ENCODE measurements around the gene GET3. TPM values are rescaled to one million over a fixed set of nuclear protein-coding genes. Genes with fewer than 3 reads are reported as not detected.

The GET3 gene
- total RNA-seq, 1 experiment from 2014 or later, result 69.9 TPM

GRCh38 chr19:12778905-12779161 lies 41.5 kb downstream of the GET3 start:
- POLR2A ChIA-PET, result interaction anchor here (0.5 to 2.7 kb wide), 3 partner anchors 11 to 141 kb away, joined by 3 to 16 read pairs (median 3); partner anchors contain the start of gene JUNB
- peak overlapping the region; percentile 53 to 81 for H3K4me3 ChIP-seq (ENCODE audit: low read depth in 2 of 2, low read length in 2 of 2)
- H3K9me3 ChIP-seq (ENCODE audit: control insufficient read depth, insufficient read depth, low read depth, low read length), result no peaks in the 10 kb centered on the region
- ATAC-seq, result no peak
- CTCF ChIA-PET, result interaction anchor here (3.3 kb wide), 1 partner anchor 17 kb away, joined by 23 read pairs; no protein-coding TSS in a partner anchor
- no peaks in the 10 kb centered on the region for H3K27me3 ChIP-seq (ENCODE audit: control insufficient read depth, insufficient read depth, low read length)
- in situ Hi-C loops (cut with HindIII; ENCODE audit: low pct_unique_long_range_greater_than_20kb, low sequenced_read_pairs) (no loop called here), intact Hi-C loops (cut with micrococcal nuclease; ENCODE audit: unreplicated experiment) (no loop called here)
- no peak for DNase-seq (ENCODE audit: low read depth, low spot score)
- BruUV-seq (replicated peaks), result TSS peak; percentile 84
- H3K27ac ChIP-seq (ENCODE audit: low read length), result peak overlapping the region; percentile 87
- peaks cover 20% of the 10 kb centered on the region for H3K4me1 ChIP-seq (ENCODE audit: control insufficient read depth, insufficient read depth, low read length)
- no peaks in the 10 kb centered on the region for H3K36me3 ChIP-seq (ENCODE audit: control insufficient read depth, insufficient read depth, low read length)
- no peak for TF ChIP-seq REST (IDR thresholded peaks at IDR 0.05; ENCODE audit: insufficient read depth in 1 of 2, low read depth in 2 of 2, low read length in 1 of 2)
- TF ChIP-seq TCF7L2 (IDR thresholded peaks at IDR 0.05; ENCODE audit: low read depth, low read length), result no peak
- TF ChIP-seq, protein P1, sequence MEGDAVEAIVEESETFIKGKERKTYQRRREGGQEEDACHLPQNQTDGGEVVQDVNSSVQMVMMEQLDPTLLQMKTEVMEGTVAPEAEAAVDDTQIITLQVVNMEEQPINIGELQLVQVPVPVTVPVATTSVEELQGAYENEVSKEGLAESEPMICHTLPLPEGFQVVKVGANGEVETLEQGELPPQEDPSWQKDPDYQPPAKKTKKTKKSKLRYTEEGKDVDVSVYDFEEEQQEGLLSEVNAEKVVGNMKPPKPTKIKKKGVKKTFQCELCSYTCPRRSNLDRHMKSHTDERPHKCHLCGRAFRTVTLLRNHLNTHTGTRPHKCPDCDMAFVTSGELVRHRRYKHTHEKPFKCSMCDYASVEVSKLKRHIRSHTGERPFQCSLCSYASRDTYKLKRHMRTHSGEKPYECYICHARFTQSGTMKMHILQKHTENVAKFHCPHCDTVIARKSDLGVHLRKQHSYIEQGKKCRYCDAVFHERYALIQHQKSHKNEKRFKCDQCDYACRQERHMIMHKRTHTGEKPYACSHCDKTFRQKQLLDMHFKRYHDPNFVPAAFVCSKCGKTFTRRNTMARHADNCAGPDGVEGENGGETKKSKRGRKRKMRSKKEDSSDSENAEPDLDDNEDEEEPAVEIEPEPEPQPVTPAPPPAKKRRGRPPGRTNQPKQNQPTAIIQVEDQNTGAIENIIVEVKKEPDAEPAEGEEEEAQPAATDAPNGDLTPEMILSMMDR (IDR thresholded peaks at IDR 0.05), result no peak

DNA sequence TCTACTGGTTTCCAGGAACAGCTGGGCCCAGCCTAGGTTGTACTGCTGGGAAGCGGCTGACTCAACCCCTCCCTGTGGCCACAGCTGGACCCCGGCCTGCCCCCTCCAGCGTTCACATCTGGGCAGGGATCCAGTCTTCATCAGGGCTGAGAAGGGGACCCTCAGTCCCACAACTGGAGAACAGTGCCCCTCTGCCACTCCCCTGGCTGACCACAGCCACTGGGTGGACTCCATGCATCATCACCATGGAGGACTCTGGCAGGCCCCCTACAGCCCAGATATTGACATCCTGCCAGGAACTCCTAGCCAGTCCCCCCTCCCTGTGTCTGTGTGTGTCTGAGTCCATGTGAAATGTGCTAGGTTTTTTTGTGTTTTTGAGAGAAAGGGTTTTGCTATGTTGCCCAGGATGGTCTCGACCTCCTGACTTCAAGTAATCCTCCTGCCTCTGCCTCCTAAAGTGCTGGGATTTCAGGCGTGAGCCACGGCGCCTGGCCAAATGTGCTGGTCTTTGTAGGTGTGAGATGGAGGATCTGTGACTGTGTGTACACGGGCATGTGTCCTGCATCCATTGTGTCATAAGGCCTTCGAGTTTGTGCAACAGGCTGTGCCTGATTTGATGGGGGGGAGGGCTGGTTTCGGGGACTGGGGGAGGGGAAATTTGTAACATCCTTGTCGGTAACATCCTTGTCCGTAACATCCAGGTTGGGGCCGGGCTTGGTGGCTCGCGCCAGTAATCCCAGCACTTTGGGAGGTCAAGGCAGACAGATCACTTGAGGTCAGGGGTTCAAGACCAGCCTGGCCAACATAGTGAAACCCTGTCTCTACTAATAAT lies 42.1 kb downstream of the GET3 start:
- TF ChIP-seq, protein P1 (IDR thresholded peaks at IDR 0.05), result no peak
- TF ChIP-seq TCF7L2 (IDR thresholded peaks at IDR 0.05; ENCODE audit: low read depth, low read length), result no peak
- no peak for TF ChIP-seq POLR2AphosphoS5 (IDR thresholded peaks at IDR 0.05; ENCODE audit: low read depth, low read length)
- no peak for TF ChIP-seq SIN3A (IDR thresholded peaks at IDR 0.05; ENCODE audit: borderline replicate concordance, insufficient read depth, low read depth, low read length)
- no peak for TF ChIP-seq REST (IDR thresholded peaks at IDR 0.05; ENCODE audit: insufficient read depth in 1 of 2, low read depth in 2 of 2, low read length in 1 of 2)
- ChIA-PET CTCF (no interaction called here), POLR2A (interaction anchor here (1.2 to 2.7 kb wide), 2 partner anchors 10 to 13 kb away, joined by 3 to 16 read pairs; partner anchors contain the start of gene JUNB)
- Histone ChIP-seq H3K27me3 (ENCODE audit: control insufficient read depth, insufficient read depth, low read length) (no peaks in the 10 kb centered on the region), H3K4me3 (ENCODE audit: low read depth in 2 of 2, low read length in 2 of 2) (peak overlapping the region; percentile 53 to 81; a peak in 3 of 4 replicates), H3K27ac (ENCODE audit: low read length) (peak overlapping the region; percentile 87), H3K36me3 (ENCODE audit: control insufficient read depth, insufficient read depth, low read length) (no peaks in the 10 kb centered on the region), H3K4me1 (ENCODE audit: control insufficient read depth, insufficient read depth, low read length) (peaks cover 24% of the 10 kb centered on the region), H3K9me3 (ENCODE audit: control insufficient read depth, insufficient read depth, low read depth, low read length) (no peaks in the 10 kb centered on the region)
- in situ Hi-C loops (cut with HindIII; ENCODE audit: low pct_unique_long_range_greater_than_20kb, low sequenced_read_pairs) (no loop called here), intact Hi-C loops (cut with micrococcal nuclease; ENCODE audit: unreplicated experiment) (no loop called here)
- BruUV-seq (replicated peaks), result no TSS peak
- DNase-seq (ENCODE audit: low read depth, low spot score), result no peak
- no peak for ATAC-seq

All from Panc1 (cell line).